GM18498 (cell line): Measurements from ENCODE around the gene ATRIP.
A peak's percentile ranks its signal among the peaks of the same experiment; 100 is the strongest.

Experiments
- ATAC-seq: cut with Tn5 transposase; IDR thresholded peaks from one replicate; pipeline ENCODE4 v1.9.1; 2021; ENCODE audit warnings: mild to moderate bottlenecking, moderate library complexity; ENCODE audit not compliant: unreplicated experiment

Gene ATRIP

DNA sequence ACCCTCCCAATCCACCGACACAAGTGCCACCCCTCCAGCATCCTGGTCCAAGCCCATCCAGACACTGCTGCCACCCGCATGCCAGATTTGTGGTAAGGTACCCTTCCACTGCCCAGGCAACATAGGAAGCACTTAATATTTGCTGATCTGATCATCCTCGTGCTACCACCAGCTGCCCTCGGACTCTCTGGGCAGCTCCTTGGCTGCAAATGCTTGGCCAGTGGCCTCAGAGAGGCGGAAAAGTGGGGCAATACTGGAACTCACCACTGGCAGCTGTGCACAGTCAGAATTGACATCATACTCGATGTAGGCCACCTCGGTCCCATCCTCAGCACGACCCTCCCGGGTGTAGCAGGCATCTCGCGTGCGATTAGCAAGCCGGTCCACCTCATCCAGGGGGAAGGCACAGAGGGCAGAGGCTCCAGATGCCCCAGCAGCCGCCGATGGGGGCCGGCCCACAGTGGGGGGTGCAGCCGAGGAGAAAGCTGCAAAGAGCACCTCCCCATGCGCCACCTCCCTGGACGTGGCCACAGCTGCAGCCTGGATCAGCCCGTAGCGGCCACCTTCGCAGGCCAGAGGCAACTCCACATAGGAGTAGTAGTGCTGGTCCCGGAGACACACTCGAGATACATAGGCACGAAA lies 23.2 kb upstream of the ATRIP start:
- ATAC-seq = no peak

DNA sequence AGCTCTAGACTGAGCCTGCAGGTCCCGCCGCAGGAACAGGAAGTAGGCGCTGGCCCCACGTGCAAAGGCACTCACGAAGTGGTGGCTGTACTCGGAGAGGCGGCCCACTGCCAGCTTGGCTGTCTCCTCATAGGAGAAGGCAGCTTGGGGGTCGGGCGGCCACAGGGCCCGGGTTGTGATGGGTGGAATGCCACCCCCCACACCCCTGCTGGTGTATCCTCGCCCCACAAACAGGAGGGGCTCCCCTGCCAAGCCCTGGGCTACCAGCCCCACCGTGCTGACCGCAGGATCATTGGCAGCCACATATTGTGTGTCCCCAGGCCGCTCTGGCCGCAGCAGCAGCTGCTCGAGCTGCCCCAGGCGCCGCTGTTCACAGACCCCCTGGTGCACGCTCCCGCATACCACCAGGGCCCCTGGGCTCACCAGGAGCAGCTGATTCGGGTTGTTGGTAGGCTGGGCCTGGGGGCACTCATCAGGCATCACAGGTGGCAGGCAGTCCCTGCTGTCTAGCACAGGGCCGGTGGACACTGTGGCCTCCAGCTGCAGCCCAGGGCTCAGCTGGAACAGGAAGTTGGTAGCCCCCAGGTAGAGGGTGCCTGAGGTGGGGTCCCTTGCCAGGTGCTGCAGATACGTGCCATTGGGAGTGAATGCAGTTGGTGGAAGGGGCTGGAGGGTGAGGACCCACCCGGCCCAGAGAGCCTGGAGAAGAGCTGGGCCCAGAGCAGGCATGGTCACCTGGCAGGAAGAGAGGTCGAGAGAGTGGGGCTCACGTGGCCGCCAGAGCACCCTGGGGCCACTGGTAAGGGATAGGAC lies 22.4 kb upstream of the ATRIP start:
- no peak for ATAC-seq

- no peak for ATAC-seq
These were observed 21.2 kb upstream of the ATRIP start for GRCh38 chr3:48425281-48425812.

- no peak for ATAC-seq
These were observed 20.1 kb upstream of the ATRIP start for GRCh38 chr3:48426401-48426909.

DNA sequence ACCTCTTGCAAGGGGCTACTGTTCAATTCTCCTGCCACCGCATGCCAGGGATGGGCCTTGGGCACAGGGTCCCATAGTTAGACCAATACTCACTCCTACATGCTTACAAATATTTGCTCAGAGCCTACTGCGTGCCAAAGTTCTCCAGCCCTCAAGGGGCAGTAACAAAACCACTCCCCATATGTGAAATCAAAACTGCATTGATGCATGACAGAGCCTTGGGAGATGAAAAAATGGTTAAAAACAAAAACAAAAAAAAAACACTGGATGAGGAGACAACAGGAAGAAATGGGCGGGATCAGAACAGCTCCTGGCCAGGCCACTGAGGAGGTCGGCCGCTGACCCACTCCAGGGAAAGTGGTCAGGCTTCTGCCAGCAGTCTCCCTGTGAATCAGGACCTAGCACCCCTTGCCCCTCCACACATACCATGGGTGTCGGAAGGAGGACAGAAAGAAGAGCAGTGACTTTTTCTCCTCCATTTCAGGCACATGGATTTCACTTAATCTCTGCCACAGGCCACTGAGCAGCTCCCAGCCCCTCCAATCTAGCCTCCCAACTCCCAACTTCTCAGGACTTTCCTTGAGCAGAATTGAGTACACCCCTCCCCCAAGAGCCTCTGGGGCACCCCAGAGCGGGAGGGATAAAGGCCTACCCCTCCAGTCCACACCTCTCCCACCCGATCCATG lies 19.4 kb upstream of the ATRIP start:
- no peak for ATAC-seq

GRCh38 chr3:48427630-48427962 lies 18.9 kb upstream of the ATRIP start:
- no peak for ATAC-seq

GRCh38 chr3:48428088-48428571 lies 18.4 kb upstream of the ATRIP start:
- ATAC-seq = no peak

- ATAC-seq = peak; percentile 37
These were observed 17.8 kb upstream of the ATRIP start for GRCh38 chr3:48428572-48429316.

DNA sequence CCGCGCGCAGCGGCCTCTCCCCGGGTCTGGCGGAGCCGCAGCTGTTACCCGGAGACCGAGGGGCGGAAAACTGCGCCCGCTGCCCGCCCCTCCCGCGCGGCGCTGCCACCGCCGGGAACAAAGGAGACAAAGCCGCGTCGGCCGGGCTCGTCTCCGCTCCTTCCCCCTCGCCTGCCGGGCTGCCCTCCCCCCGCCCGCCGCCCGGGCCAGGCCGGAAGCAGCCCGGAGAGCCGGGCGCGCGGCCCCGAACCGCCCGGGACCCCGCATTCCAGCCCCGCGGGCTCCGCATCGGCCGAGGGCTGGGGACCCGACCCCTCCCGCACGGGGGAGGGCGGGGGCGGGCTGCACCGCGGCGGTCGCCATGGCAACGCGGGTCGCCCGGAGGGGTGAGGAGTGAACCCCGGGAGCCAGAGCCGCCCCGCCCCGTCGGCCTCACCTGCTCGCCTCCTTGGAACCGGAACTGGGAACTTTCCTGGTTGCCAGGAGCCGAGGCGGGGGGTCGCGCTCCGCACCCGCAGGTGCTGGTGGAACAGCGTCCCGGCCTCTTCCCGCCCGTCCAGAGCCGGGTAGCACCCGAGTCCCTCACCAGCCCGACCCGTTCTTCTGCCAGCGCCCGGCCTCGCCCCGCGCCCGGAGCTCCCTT lies 17.1 kb upstream of the ATRIP start:
- ATAC-seq = peak; percentile 51

DNA sequence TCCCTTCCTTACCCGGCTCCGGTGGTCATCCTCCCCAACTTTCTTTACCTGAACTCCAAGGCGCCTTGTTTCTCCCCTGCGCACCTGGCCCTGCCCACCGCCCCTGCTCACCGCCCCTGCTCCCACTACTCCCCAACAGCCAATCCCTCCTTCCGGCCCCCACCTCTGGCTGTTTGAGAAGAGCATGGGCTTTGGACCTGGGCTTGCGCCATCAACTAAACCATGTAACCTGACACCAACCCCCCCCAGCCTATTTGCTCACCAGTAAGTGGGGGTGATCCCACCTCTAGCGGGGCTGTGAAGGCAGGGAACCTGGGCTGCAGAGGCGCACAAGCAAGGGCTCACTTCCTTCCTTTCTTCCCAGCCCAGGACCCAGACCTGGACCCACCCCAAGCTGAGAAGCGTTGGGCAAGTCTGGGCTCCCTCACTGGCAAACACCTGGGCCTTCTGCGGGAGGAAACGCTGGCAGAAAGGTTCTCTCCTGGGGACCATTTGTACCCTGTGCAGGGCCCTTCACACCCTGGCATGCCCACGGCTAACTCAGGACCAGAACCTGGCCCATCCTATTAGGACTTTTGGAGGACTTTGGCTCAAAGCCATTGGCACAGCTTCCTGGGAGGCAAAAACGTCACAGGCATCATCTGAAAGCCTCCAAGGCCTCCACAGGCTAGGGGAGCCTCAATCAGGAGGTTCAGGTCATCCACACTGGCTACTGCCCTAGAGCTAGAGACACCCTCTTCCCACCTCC lies 16.4 kb upstream of the ATRIP start, which contains the start of gene PLXNB1:
TSS of gene PLXNB1 (minus strand) at position 127 of the 748 bp plus-strand sequence. CDS start 5,475 bp downstream, outside the sequence.
- ATAC-seq = no peak

DNA sequence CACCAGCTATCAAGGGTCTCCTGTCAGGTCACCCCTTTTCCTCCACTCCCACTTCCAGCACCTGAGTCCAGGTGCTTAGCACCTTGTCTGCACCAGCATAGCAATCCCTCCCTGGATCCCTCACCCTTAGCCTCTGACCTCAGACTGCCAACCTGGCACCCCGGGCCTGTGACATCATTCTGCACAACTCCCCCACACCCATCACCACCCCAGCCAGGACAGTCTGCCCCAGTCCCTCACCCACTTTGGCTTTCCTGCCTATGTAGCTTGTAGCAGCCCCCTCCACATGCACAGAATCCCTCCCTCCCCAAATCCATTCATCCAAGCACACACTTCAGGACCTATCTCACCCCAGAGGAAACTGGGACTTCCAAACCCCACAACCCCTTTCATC lies 15.8 kb upstream of the ATRIP start:
- no peak for ATAC-seq

DNA sequence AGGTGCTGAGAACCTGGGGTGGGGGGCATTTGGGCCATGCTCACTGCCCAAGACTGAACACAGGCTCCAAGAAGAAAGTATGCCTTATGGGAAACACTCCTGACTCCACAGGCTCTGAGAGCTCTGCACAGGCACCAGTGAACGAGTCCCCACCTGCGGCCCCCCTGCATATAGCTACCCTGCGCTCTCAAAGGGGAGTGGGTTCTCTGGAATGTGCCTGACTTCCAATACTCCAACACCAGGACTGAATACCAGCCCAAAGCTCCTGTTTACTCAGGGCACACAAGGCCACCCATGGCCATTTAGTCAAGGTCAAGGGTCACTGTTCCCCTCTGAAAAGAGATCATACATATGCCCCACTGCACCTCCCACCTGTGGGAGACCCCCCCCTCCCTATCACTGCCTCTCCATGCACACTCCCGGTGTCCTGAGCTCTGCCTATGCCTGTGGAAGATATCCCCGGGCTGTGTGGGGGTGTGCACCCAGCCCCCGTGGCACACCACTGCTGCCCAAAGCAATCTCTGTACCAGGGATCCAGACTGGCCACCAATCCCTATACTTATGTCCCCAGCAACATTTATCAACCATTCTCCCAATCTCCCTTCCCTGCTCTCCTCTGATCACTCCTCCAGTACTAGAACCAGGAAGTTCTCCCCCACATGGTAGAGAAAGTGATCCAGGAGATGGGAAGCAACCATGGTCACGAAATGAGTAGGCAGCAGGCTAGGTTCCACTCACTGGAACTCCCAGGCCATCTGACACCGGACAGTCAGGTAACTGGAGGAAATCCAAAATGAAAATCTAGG lies 15.1 kb upstream of the ATRIP start:
- no peak for ATAC-seq

DNA sequence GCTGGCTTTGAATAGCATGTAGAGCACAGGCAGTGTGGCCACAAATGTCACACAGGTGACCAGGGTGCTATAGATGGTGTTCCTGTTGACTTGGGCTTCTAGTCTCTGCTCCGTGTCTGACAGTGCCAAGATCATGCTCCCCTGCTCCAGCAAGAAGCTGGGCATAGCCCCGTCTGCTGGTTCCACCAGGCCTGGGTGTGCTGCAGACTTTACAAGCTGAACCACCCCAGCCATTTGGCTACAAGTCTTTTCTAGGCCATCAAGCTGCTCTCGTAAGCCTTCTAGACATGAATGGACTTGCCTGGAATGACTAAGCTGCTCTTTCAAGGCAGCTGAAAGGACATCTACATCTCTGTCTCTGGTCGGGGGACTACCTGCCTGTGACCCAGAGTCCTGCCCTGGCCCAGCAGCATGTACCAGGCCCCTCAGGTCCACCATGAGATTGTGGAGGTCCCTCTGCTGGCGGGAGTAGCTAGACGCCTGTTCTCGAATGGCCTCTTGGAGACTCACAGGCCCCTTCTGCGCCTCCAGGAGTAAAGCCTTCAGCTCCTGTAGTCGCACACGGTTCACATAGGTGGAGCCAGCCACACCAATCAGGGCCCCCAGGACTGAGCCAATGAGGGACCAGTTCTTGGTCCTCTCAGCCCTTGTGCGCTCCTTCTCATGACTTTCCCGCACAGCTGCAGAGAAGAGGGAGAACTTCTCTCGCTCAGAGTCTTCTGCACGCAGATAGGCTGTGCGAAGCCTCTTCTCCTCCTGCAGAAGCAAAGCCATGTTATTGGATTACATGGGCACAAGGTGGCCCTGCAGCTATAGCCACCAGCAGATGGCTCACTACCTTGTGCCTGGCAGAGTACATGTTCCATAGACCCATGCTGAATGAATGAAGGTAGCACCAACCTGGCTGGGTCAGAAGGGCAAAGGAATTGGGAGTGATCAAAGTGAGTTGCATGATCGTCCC lies 13.8 kb upstream of the ATRIP start:
- no peak for ATAC-seq

GRCh38 chr3:48433472-48434118 lies 12.9 kb upstream of the ATRIP start:
- no peak for ATAC-seq

DNA sequence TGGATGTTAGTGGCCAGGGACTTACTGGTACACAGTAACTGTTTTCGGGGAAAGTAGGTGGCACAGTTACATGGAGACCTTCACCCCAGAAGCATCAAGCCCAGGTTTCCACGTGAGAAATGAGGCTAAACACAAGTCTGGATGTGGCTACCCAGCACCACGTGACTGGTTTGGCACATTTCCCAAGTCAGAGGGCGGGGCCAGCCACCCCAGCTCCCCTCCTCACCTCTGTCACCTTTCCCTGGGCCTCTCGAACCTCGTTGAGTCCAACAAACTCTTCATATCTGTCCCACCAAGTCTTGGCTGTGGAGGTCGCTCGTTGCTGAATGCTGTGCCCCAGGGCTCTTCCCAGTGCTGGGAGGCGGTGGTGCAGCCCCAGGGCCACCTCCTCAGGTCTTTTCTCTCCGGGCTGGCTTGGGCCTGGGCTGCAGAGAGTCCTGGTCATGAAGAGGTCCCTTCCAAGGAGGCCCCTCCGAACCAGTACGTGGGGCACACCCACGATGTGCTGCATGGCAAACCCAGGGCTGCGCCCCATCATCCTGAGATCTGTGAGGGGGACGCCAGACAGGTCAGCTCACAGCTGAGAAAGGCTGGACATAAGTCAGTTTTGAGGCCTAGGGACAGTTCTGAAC lies 11.8 kb upstream of the ATRIP start:
- no peak for ATAC-seq

DNA sequence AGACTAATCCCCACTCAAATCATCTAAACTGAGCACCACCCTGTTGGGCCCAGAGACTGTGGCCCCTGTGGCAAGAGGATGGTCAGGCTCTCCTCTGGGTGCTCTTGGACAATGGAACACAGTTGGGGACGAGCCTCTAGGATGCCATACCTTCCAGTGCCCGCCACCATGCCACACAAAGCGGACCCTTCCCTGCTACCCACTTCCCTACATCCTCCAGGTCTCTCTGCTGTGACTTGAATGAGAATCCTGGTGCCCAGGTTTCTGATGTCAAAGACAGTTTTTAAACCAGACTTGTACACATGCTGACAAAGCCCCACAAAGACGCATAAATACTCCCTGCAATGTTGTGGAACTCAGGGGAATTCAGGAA lies 11.3 kb upstream of the ATRIP start:
- no peak for ATAC-seq
